ENCODE measurements around the gene DNAH14.

The DNAH14 gene

GRCh38 chr1:224897529-224898327, 31.7 kb upstream of the DNAH14 start:
- TF ChIP-seq POLR2A (IDR thresholded peaks at IDR 0.05; ENCODE audit: low read depth, low read length) (no peak), SPI1 (IDR thresholded peaks at IDR 0.05; ENCODE audit: low read depth, low read length) (no peak), POLR2AphosphoS5 (IDR thresholded peaks at IDR 0.05; ENCODE audit: low read depth, low read length) (no peak), POU2F2 (IDR thresholded peaks at IDR 0.05; ENCODE audit: low read depth, low read length) (no peak), PAX5 (IDR thresholded peaks at IDR 0.05; ENCODE audit: insufficient read depth, low read length, severe bottlenecking) (no peak), TAF1 (IDR thresholded peaks at IDR 0.05; ENCODE audit: low read depth, low read length) (no peak)
- FAIRE-seq (no peak), DNase-seq (ENCODE audit: insufficient read length, low spot score) (no peak)

GRCh38 chr1:224898937-224899336, 30.5 kb upstream of the DNAH14 start:
- TF ChIP-seq PAX5 (IDR thresholded peaks at IDR 0.05; ENCODE audit: insufficient read depth, low read length, severe bottlenecking) (no peak), TAF1 (IDR thresholded peaks at IDR 0.05; ENCODE audit: low read depth, low read length) (no peak), POLR2AphosphoS5 (IDR thresholded peaks at IDR 0.05; ENCODE audit: low read depth, low read length) (no peak), SPI1 (IDR thresholded peaks at IDR 0.05; ENCODE audit: low read depth, low read length) (no peak), POU2F2 (IDR thresholded peaks at IDR 0.05; ENCODE audit: low read depth, low read length) (no peak), POLR2A (IDR thresholded peaks at IDR 0.05; ENCODE audit: low read depth, low read length) (no peak)
- DNase-seq (ENCODE audit: insufficient read length, low spot score) = no peak
- no peak for FAIRE-seq

GRCh38 chr1:224900062-224900630, 29.3 kb upstream of the DNAH14 start:
- no peak for FAIRE-seq
- TF ChIP-seq PAX5 (IDR thresholded peaks at IDR 0.05; ENCODE audit: insufficient read depth, low read length, severe bottlenecking) (no peak), TAF1 (IDR thresholded peaks at IDR 0.05; ENCODE audit: low read depth, low read length) (no peak), POLR2A (IDR thresholded peaks at IDR 0.05; ENCODE audit: low read depth, low read length) (no peak), POLR2AphosphoS5 (IDR thresholded peaks at IDR 0.05; ENCODE audit: low read depth, low read length) (no peak)
- DNase-seq (ENCODE audit: insufficient read length, low spot score) = no peak

- TF ChIP-seq SPI1 (IDR thresholded peaks at IDR 0.05; ENCODE audit: low read depth, low read length) (no peak), TAF1 (IDR thresholded peaks at IDR 0.05; ENCODE audit: low read depth, low read length) (no peak), POLR2AphosphoS5 (IDR thresholded peaks at IDR 0.05; ENCODE audit: low read depth, low read length) (no peak), POU2F2 (IDR thresholded peaks at IDR 0.05; ENCODE audit: low read depth, low read length) (no peak), PAX5 (IDR thresholded peaks at IDR 0.05; ENCODE audit: insufficient read depth, low read length, severe bottlenecking) (no peak)
- FAIRE-seq = no peak
- no peak for DNase-seq (ENCODE audit: insufficient read length, low spot score)
These were observed 28.2 kb upstream of the DNAH14 start for GRCh38 chr1:224901087-224901810.

DNA sequence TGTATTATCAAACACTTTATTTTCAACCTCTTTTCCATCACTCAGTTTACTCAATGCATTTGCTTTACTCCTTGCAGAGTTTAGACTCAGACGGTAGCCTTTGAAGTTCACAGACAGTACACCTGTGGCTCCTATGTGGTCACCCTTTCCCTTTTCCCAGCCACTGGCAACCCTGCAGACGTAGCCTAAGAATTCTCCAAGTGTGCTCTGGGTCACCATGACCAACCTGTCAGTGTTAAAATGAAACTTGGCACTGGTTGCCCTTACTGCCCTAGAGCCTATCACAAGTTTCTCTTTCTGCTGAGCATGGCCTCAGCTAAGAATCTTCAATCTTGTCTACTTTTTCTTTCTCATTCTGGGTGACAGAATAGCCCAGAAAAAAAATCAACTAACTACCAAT, 25.5 kb upstream of the DNAH14 start:
- DNase-seq (ENCODE audit: insufficient read length, low spot score) = no peak
- TF ChIP-seq SPI1 (IDR thresholded peaks at IDR 0.05; ENCODE audit: low read depth, low read length) (no peak), POLR2A (IDR thresholded peaks at IDR 0.05; ENCODE audit: low read depth, low read length) (no peak), TAF1 (IDR thresholded peaks at IDR 0.05; ENCODE audit: low read depth, low read length) (no peak), POLR2AphosphoS5 (IDR thresholded peaks at IDR 0.05; ENCODE audit: low read depth, low read length) (no peak), POU2F2 (IDR thresholded peaks at IDR 0.05; ENCODE audit: low read depth, low read length) (no peak), PAX5 (IDR thresholded peaks at IDR 0.05; ENCODE audit: insufficient read depth, low read length, severe bottlenecking) (no peak)
- FAIRE-seq = no peak

DNA sequence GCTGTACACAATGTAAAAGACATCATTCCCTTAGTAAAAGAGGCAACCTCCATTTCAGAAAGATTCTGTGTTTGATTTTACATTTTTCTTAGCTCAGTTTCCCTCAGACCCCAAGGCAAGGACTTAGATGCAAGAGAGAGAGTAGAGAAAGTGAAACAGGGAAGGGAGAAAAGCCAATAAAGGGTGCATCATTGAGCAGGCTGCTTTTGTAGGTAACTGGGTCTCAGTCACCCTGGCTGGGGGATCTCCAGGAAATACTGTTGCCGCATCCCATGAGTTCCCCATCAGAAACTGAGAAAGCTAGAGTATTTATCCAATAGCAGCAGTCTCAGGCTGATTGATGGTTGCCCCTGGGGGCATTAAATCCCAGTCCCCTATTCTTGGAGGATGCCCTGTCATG, 23.1 kb upstream of the DNAH14 start:
- FAIRE-seq (no peak), DNase-seq (ENCODE audit: insufficient read length, low spot score) (no peak)
- TF ChIP-seq TAF1 (IDR thresholded peaks at IDR 0.05; ENCODE audit: low read depth, low read length) (no peak), POLR2AphosphoS5 (IDR thresholded peaks at IDR 0.05; ENCODE audit: low read depth, low read length) (no peak), POU2F2 (IDR thresholded peaks at IDR 0.05; ENCODE audit: low read depth, low read length) (no peak), SPI1 (IDR thresholded peaks at IDR 0.05; ENCODE audit: low read depth, low read length) (no peak), POLR2A (IDR thresholded peaks at IDR 0.05; ENCODE audit: low read depth, low read length) (no peak), PAX5 (IDR thresholded peaks at IDR 0.05; ENCODE audit: insufficient read depth, low read length, severe bottlenecking) (no peak)

DNA sequence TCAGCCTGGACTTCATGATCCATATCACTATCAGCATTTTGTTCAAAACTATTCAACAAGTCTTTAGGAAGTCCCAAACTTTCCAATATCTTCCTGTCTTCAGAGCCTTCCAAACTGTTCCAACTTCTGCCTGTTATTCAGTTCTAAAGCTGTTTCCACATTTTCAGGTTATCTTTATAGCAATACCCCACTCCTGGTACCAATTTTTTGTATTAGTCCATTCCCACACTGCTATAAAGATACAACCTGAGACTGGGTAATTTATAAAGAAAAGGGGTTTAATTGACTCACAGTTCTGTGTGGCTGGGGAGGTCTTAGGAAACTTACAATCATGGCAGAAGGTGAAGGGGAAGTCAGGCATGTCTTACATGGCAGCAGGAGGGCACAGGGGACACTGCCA, 18.3 kb upstream of the DNAH14 start:
- no peak for FAIRE-seq
- TF ChIP-seq PAX5 (IDR thresholded peaks at IDR 0.05; ENCODE audit: insufficient read depth, low read length, severe bottlenecking) (no peak), POLR2AphosphoS5 (IDR thresholded peaks at IDR 0.05; ENCODE audit: low read depth, low read length) (no peak), POLR2A (IDR thresholded peaks at IDR 0.05; ENCODE audit: low read depth, low read length) (no peak), TAF1 (IDR thresholded peaks at IDR 0.05; ENCODE audit: low read depth, low read length) (no peak), POU2F2 (IDR thresholded peaks at IDR 0.05; ENCODE audit: low read depth, low read length) (no peak), SPI1 (IDR thresholded peaks at IDR 0.05; ENCODE audit: low read depth, low read length) (no peak)
- DNase-seq (ENCODE audit: insufficient read length, low spot score) = no peak

- FAIRE-seq (no peak), DNase-seq (ENCODE audit: insufficient read length, low spot score) (no peak)
- TF ChIP-seq SPI1 (IDR thresholded peaks at IDR 0.05; ENCODE audit: low read depth, low read length) (no peak), POLR2AphosphoS5 (IDR thresholded peaks at IDR 0.05; ENCODE audit: low read depth, low read length) (no peak), TAF1 (IDR thresholded peaks at IDR 0.05; ENCODE audit: low read depth, low read length) (no peak), POU2F2 (IDR thresholded peaks at IDR 0.05; ENCODE audit: low read depth, low read length) (no peak), POLR2A (IDR thresholded peaks at IDR 0.05; ENCODE audit: low read depth, low read length) (no peak)
These were observed 15.1 kb upstream of the DNAH14 start for GRCh38 chr1:224914292-224914900.

DNA sequence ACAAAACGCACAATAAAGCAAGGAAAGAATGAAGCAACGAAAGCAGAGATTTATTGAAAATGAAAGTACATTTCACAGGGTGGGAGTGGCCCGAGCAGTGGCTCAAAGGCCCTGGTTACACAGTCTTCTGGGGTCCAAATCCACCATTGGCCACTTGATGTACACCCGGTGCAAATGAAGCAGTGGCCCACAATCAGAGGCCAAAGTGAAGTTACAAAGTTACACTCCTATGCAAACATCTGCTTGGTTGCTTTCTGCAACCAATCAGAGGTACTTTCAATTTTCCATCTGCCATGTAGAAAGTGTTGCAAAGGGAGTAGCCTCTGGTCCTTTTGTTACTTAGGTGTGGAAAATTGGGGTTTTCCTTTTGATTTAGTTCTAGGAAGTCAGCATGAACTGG, 10.0 kb upstream of the DNAH14 start:
- TF ChIP-seq POU2F2 (IDR thresholded peaks at IDR 0.05; ENCODE audit: low read depth, low read length) (no peak), SPI1 (IDR thresholded peaks at IDR 0.05; ENCODE audit: low read depth, low read length) (no peak), PAX5 (IDR thresholded peaks at IDR 0.05; ENCODE audit: insufficient read depth, low read length, severe bottlenecking) (no peak), POLR2A (IDR thresholded peaks at IDR 0.05; ENCODE audit: low read depth, low read length) (no peak), POLR2AphosphoS5 (IDR thresholded peaks at IDR 0.05; ENCODE audit: low read depth, low read length) (no peak), TAF1 (IDR thresholded peaks at IDR 0.05; ENCODE audit: low read depth, low read length) (no peak)
- no peak for FAIRE-seq
- DNase-seq (ENCODE audit: insufficient read length, low spot score) = no peak
